GM12878 (cell line): ENCODE results near the gene MORC3. TPM values are rescaled to one million over a fixed set of nuclear protein-coding genes. Genes with fewer than 3 reads are reported as not detected.

ENCODE experiments used
- CEBPZ ChIP-seq: fragments of 150-350 bp; IDR thresholded peaks from 2 replicates; pipeline ENCODE4 v1.6.1; 2016; ENCODE audit warnings: low read depth, low read length
- E2F4 ChIP-seq: IDR thresholded peaks from 2 replicates; pipeline ENCODE4 v1.6.1; 2012; ENCODE audit warnings: low read depth, low read length, improper control_type of control experiment
- E4F1 ChIP-seq: fragments of 450-650 bp; IDR thresholded peaks from 2 replicates; pipeline ENCODE4 v1.6.1; 2018; ENCODE audit warnings: borderline replicate concordance, mild to moderate bottlenecking; ENCODE audit not compliant: partially characterized antibody
- IRF5 ChIP-seq: fragments of 450-650 bp; IDR thresholded peaks from 2 replicates; pipeline ENCODE4 v1.6.1; 2017; ENCODE audit warnings: borderline replicate concordance
- KDM1A ChIP-seq: fragments of 200-600 bp; sonication (generic); IDR thresholded peaks from 2 replicates; pipeline ENCODE4 v1.6.1; 2016; ENCODE audit warnings: borderline replicate concordance
- NBN ChIP-seq: fragments of 450-650 bp; IDR thresholded peaks from 2 replicates; pipeline ENCODE4 v1.6.1; 2016
- NR2C2 ChIP-seq: IDR thresholded peaks from 2 replicates; pipeline ENCODE4 v1.6.1; 2011; ENCODE audit warnings: borderline replicate concordance, low read depth; ENCODE audit not compliant: control insufficient read depth, insufficient read length
- PAX5 ChIP-seq: IDR thresholded peaks from 2 replicates; pipeline ENCODE4 v1.6.1; 2011; ENCODE audit warnings: low read depth, low read length, borderline replicate concordance
- PML ChIP-seq: IDR thresholded peaks from 2 replicates; pipeline ENCODE4 v1.6.1; 2012; ENCODE audit warnings: low read length, inconsistent platforms
- RELB ChIP-seq: fragments of 450-650 bp; IDR thresholded peaks from 2 replicates; pipeline ENCODE4 v1.6.1; 2017; ENCODE audit warnings: low read depth, mild to moderate bottlenecking, moderate library complexity
- ZBTB33 ChIP-seq: fragments of 450-650 bp; IDR thresholded peaks from 2 replicates; pipeline ENCODE4 v1.6.1; 2017; ENCODE audit warnings: mild to moderate bottlenecking
- ZNF207 ChIP-seq: fragments of 450-650 bp; IDR thresholded peaks from 2 replicates; pipeline ENCODE4 v1.6.1; 2014; ENCODE audit warnings: antibody characterized with exemption, mild to moderate bottlenecking, borderline replicate concordance
- ZZZ3 ChIP-seq: IDR thresholded peaks from 2 replicates; pipeline ENCODE4 v1.6.1; 2011; ENCODE audit warnings: low read depth; ENCODE audit not compliant: control insufficient read depth, insufficient read length
- polyA plus RNA-seq, 11 experiments: library from polyadenylated mRNA; depleted of rRNA in 4 of 11; unstranded in 6 of 11; stranded (reverse) in 5 of 11; fragments of >200 nt; fragmentation: Nextera tagmentation in 4 of 11; fragmentation: Illumina TruSeq in 1 of 11; extraction: Ambion mirVana in 4 of 11; extraction: Trizol in 1 of 11; gene quantifications; 1 replicate in 1 of 11; 2 replicates in 10 of 11; pipeline versions ENCODE4 v1.2.1 to v1.2.3, GENCODE V29; 2011 to 2016; ENCODE audit warnings: inconsistent platforms in 2 of 11, missing spikeins in 2 of 11, low read depth in 1 of 11
- total RNA-seq, 4 experiments: library from RNA; depleted of rRNA in 3 of 4; stranded (reverse); fragments of >200 nt in 3 of 4; fragmentation: Illumina TruSeq in 1 of 4; extraction: Trizol in 1 of 4; gene quantifications; 2 replicates each; pipeline versions ENCODE4 v1.2.1 to v1.2.3, GENCODE V29; 2013 to 2021

The MORC3 gene
- total and polyA plus RNA-seq, 10 of the 15 experiments (the other 5 are each of a cell fraction or from before 2014, with no cell fraction given) = 5.5 to 29.9 (median 16.3) TPM

- peak; percentile 79 for TF ChIP-seq E4F1
- no peak for TF ChIP-seq ZZZ3
- TF ChIP-seq KDM1A = no peak
- TF ChIP-seq E2F4 = no peak
- TF ChIP-seq CEBPZ = no peak
- TF ChIP-seq ZBTB33 = no peak
- no peak for TF ChIP-seq NR2C2
- TF ChIP-seq PAX5 = peak; percentile 43; the same call in 1 of the 2 replicates
- TF ChIP-seq IRF5 = no peak
- peak; percentile 44; the same call in 1 of the 2 replicates for TF ChIP-seq PML
- TF ChIP-seq RELB = no peak; the same call in 1 of the 2 replicates
- no peak; the same call in 1 of the 2 replicates for TF ChIP-seq ZNF207
- peak; percentile 55; the same call in 1 of the 2 replicates for TF ChIP-seq NBN
Measured at GRCh38 chr21:36319767-36320420, at the start of gene MORC3 (continued).
